Stimulated activated CD8-positive, alpha-beta memory T cell treated with anti-CD3 and anti-CD28 coated beads, Interleukin-15, amount 100 ng/mL, for 24 hours (primary cell): ENCODE results near the gene UBE2I.
"Not testable (repeated sequence)": the region's sequence is repeated elsewhere in the genome, so short reads cannot be mapped to it uniquely, and the experiment has no call there.

Experiments used
- DNase-seq: peaks from one replicate; pipeline ENCODE4 v3.0.0-alpha.2; 2020; ENCODE audit warnings: low read depth

Gene UBE2I

DNA sequence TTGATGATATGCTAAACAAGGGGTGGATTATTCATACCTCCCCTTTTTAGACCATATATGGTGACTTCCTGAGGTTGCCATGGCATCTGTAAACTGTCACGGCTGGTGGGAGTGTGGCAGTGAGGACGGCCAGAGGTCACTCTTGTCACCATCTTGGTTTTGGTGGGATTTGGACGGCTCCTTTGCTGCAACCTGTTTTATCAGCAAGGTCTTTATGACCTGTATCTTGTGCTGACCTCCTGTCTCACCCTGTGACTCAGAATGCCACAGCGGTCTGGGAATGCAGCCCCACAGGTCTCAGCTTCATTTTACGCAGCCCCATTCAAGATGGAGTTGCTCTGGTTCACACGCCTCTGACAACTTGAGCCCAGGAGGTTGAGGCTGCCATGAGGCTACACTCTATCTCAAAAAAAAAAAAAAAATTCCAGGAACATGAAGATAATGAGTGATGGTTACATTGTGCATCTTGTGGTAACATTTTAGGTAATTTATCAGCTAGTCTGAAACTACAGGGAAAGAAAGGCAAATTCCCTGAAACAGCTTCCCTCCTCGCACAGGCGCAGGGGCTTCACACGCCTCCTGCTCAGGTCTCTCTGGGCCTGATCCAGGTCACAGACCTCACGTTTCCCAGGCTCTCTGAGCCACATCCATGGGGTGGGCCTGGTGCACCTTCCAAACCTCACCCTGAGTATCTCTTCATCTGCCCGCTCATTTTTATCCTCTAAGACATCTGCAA, 15.3 kb upstream of the UBE2I start:
- DNase-seq, result no peak

DNA sequence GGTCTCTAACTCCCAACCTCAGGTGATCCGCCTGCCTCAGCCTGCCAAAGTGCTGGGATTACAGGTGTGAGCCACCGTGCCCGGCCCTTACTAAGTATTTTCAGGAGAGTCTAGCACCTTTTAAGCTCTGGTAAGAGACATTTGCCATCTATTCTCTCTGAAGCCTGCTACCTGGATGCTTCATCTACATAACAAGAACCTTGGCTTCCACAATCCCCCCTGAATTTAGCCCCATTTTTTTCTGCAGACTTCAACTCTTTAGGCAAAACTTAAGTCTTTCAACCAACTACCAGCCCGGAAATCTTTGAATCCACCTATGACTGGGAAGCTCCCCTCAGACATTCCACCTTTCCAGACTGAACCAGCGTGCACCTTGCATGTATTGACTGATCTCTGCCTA, 14.0 kb upstream of the UBE2I start:
- no peak for DNase-seq

GRCh38 chr16:1296688-1297017, 12.8 kb upstream of the UBE2I start:
- DNase-seq, result not testable (repeated sequence)

DNA sequence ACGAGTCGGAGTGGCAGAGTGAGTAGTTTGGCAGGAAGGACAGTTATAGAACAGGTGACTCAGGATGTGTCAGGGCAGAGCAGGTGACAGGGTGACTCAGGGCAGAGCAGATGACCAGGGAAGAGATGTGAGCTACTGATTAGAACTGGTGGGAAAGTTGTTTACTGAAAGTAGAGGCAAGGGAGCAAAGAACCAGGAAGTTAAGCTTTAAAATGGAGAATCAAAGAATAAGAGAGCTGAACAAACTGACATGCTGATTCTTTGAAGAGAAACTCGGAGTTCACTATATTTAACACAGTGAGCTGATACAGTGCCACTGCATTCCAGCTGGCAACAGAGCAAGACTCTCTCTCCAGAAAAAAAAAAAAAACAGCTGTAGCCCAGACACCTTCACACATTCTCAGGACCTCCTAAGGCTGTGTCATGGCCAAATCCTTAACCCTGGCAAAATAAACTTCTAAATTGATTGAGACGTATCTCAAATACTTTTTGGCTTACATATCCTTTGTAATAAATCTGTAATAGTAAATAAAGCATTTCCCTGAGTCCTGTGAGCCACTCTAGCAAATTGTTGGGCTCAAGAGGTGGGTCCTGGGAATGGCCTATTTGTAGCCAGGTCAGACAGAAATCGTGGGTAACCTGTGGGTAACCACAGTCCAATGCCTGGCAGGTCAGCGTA, 12.3 kb upstream of the UBE2I start:
- DNase-seq, result no peak

GRCh38 chr16:1298406-1298805, 11.0 kb upstream of the UBE2I start:
- DNase-seq, result no peak

GRCh38 chr16:1299012-1299867, 10.2 kb upstream of the UBE2I start:
- no peak for DNase-seq

DNA sequence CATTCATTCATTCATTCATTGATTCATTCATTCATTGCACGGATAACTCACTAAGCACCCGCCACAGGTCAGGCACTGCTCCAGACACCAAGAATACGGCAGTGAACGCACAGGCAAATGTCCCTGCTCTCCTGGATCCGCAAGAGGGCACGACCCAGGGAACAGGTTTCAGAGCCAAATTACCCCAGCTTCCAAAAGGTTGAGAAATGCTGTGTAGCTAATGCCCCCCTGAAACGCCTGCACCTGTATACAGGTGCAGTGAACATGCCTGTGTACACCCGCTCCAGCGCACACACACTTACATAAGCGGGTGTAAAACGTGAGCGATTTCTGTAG, 9.6 kb upstream of the UBE2I start:
- DNase-seq, result no peak

DNA sequence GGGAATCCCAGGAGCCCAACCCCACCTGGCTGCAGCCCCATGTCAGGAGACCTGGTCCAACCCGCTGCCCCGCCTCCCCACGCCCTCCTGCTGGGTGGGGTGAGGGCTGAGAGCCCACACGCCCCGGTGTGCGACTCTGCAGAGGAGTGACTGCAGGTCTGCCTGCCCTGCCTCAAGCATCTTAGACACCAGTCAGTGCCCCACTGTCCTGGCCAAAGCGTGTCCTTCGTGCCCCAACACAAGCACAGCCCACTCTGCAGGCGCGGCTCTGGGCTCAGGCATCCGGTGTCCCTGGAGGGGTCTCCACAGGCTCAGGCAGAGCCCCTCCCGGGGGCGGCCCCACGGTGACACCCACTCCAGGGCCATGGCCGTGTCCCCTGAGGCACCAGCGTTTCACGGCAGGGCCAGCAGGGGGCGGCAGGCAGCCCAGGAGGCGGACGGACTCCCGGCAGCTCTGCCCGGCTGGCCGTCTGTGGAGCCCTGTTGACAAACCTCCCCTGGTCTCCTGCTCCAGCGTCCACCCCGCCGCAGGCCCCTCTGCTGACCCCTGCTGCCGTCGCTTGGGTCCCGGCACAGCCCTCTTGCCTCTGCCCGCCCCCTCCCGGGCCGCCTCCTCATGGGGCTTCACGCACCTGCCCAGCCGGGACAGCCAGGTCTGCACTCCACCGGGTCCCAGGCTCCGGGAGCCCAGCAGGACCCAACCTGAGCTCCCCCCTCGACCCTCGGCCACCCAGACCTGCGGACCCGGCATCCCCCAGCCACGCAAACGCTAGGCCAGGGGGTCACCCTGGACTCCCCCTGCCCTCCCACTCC, 8.6 kb upstream of the UBE2I start:
- peak; percentile 49 for DNase-seq

DNA sequence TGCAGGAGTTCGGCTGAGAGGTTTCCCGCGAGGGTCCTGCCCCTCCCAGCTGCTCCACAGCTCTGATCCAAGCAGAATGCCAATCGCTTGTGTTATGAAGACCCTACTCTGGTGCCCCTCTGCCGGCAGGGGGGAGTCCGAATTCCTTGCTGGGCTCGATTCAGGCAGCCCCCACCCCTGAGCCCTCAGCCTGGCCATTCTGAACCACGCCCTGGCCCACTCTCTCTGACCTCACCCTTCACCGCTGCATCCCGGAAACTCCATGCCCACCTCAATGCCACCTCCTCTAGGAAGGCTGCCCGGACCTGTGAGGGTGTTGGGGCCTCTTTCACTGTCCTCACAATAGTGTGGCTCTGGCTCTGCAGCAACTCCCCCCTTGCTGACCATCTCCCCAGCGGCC, 7.9 kb upstream of the UBE2I start:
- DNase-seq, result no peak

DNA sequence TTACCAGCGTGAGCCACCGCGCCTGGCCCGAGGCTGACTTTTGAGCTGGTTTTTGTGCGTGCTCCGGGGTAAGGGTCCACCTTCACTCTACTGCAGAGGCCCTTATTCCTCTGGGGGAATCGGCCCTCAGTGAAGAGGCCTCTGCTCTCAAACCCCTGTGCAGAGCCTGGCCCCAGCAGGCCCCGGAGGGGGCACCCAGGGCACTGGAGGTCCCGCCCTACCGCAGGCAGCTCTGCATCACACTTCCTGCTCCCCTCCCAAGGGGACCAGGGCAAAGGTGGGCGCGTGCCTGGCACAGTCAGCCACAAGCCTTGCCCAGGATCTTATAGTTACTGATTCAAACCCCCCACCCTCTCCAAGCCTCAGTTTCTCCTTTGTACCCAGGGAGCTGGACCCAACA, 3.6 kb upstream of the UBE2I start:
- no peak for DNase-seq

- DNase-seq, result no peak
Observed at GRCh38 chr16:1306334-1306733, 3.1 kb upstream of the UBE2I start.

DNA sequence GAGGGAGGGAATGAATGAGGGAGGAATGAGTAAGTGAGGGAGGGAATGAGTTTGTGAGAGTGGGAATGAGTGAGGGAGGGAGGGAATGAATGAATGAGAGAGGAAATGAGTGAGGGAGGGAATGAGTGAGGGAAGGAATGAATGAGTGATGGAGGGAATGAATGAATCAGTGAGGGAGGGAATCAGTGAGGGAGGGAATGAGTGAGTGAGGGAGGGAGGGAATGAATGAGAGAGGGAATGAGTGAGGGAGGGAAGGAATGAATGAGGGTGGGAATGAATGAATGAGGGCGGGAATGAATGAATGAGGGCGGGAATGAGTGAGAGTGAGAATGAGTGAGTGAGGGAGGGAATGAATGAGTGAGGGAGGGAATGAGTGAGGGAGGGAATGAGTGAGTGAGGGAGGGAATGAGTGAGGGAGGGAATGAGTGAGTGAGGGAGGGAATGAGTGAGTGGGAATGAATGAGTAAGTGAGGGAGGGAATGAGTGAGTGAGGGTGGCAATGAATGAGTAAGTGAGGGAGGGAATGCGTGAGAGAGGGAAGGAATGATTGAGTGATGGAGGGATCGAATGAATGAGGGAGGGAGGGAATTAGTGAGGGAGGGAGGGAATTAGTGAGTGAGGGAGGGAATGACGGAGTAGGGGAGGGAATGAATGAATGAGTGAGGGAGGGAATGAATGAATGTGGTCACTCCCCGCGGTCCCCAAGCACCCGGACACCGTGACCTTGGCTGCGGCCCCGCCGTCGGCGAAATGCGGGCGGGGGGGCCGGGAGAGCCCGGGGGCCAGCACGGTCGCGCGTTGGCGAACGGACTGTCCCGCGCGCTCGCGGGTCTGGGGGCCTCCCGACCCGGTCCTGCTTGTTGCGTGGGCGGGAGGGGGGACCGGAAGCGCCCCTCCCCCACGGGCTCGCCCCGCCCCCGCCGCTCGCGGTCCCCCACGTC, 1.1 kb upstream of the UBE2I start:
- no peak for DNase-seq

DNA sequence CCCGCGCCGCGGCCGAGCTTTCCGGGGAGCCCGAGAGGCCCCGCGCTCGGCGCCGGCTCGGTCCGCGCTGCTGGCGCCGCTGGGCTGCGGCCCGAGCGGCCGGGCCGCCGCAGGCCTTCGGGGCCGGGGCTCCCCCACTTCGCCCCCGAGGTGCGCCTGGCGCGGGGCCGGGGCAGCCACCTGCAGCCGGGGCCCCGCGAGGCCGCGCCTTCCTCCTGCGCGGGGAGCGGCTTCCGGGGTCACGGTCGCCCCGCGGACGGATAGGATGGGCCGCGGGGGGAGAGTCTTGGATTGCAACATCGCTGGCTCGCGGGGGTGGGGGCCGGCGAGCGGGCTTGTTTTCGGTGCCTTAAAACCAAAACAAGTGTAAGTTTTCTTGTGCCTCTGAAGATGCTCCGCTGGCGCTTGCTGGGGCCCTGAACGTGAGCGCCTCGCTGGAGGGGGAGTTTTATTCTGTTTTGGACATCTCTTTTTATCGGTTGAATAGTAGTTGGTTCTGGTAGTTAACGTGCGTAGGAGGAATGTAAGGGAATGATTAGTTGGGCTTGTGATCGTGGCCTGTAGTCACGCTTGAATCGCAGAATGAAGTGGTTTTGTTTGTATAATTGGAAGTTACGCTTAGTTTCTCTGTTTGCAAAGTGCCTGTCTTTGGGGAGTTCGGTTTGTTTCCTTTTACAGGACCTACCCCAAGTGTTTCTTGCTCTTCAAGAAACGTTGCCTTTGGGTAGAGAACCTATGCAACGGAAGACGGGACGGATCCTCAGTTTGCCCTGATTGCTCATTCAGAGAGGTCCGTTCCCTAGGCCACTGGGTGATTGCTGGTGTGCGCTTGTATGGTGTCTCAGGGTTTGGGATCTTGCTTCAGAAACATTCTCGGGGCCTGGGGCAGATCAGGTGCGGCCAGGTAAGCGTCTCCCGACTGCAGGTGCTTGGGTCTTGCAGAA, 724 bp downstream of the UBE2I start:
- DNase-seq, result peak; percentile 30

DNA sequence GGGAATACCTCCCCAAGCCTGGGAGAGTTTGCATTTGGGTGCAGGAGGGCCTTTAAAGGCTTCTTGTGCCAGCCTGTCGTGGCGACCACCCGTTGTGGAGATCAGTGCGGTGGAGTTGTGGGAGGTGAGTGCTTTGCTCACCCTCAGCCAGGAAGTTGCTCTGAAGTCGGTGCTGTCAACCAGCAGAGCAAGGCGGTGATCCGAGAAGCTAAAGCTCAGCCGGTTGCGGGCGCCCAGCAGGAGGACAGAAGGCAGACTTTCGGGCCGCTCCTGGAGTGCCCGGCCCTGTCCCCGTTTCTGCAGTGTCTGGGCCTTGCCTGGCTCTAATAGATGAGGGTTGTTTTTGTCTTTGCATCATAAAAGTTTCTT, 1.4 kb downstream of the UBE2I start:
- DNase-seq, result no peak

DNA sequence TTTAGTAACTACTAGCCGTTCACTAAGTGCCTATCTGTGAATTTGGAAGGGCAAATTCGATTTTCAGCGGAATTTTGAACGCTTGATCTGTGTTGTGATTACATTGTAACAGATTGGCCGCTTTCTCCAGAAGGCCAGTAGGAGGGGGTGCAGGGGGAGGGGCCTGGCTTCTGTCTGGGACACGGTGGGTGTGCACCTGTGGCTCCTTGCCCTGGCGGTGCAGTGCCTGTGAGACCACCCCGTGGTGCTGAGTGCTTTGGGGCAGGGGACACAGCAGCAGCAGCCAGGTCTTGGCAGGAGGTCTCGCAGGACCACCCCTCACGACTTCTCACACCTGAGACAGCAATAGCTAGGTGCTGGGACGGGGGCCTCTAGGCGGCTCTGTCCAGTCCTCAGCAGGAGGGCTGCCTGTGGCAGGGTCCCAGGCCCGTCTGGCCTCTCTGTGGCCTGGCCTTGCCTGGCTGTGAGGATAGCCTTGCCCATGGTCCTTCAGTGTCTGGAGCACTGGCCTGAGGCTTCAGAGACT, 1.8 kb downstream of the UBE2I start:
- DNase-seq, result no peak

- no peak for DNase-seq
Observed at GRCh38 chr16:1311738-1312466, 2.5 kb downstream of the UBE2I start.

DNA sequence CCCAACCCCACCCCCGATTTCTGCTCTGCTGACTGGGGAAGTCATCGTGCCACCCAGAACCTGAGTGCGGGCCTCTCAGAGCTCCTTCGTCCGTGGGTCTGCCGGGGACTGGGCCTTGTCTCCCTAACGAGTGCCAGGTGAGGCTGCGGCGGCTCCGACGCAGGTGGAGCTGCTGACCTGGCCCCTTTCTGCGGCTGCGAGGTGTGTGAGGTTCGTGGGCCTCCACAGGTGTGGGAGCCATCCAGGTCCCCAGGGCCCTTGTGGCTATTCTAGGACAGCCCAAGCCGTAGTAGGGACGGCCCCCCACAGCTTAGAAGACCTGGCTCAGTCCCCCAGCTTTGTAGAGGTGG, 3.0 kb downstream of the UBE2I start:
- DNase-seq, result no peak

DNA sequence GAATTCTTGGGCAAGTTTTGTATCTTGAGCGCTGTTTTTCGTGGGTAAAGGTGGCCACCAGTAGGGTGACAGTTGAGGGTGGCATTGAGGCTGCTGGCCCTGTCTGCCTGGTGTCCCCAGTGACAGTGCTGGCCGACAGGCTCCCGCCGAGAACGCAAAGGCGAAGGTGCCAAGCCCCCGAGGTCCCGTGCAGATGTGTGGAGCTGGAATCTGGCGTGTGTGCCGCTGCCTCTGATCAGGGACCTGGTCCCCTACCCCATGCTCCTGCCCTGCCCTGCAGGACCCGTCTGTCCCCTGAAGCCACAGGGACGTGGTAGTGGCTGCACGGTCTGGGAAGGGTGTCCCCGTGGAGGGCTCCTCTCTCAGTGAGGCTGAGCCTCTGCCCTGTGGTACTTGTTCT, 3.5 kb downstream of the UBE2I start:
- no peak for DNase-seq

DNA sequence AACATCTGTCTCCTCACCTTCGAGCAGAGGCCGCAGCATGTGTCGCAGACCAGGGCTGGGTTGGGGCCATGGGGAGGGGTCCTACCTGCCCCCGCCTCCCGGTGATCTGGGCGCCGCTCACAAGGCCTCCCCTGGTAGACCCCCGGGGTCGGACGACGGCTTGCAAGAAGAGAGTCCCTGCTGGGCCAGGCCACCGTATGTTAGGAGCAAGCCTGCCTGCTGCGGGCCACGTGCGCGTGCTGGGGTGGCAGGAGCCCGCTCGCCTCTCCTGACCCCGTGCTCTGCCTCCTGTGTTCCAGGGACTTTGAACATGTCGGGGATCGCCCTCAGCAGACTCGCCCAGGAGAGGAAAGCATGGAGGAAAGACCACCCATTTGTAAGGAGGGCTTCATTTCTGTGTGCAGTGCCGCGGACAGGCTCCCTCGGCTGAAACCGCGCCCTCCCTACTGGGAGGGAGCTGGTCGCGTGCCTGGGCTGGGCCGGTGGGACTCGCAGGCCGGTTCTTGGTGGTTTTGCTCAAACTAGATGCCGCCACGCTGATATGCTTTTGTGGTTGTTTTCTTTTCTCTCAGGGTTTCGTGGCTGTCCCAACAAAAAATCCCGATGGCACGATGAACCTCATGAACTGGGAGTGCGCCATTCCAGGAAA, 4.4 kb downstream of the UBE2I start:
- DNase-seq, result no peak
